Thyroid gland (tissue), 4 donors: ENCODE measurements around the gene GPC5.

ENCODE experiments used
- CTCF ChIP-seq, 6 experiments: fragments of 200-600 bp in 3 of 6; fragments of 450-650 bp in 3 of 6; sonication (generic) in 3 of 6; IDR thresholded peaks; one replicate each; pipeline ENCODE4 v1.5.1; 2016 to 2019; ENCODE audit warnings: antibody characterized with exemption in 6 of 6, mild to moderate bottlenecking in 2 of 6, inconsistent platforms in 1 of 6, moderate library complexity in 1 of 6
- POLR2A ChIP-seq, 2 donors: fragments of 450-650 bp; IDR thresholded peaks; one replicate each; pipeline ENCODE4 v1.6.1; 2017; ENCODE audit warnings: antibody characterized with exemption in 2 of 2, mild to moderate bottlenecking in 2 of 2, moderate library complexity in 1 of 2

- TF ChIP-seq CTCF (IDR thresholded peaks at IDR 0.05) = no peak
- no peak for TF ChIP-seq POLR2A (IDR thresholded peaks at IDR 0.05)
These were observed 1514.2 kb downstream of the GPC5 start for GRCh38 chr13:92912629-92913028.
